BLaER1 (cell line): Measurements from ENCODE around the gene BNIP1.

Experiments used
- H3K27ac ChIP-seq: shearing (Covaris generic); formaldehyde crosslinking; 2 replicates; pipeline ENCODE4 v1.8.1; 2022
- H3K27me3 ChIP-seq: shearing (Covaris generic); formaldehyde crosslinking; 2 replicates; pipeline ENCODE4 v1.8.1; 2022
- H3K36me3 ChIP-seq: shearing (Covaris generic); formaldehyde crosslinking; 2 replicates; pipeline ENCODE4 v1.8.1; 2022
- H3K4me1 ChIP-seq: shearing (Covaris generic); formaldehyde crosslinking; 2 replicates; pipeline ENCODE4 v1.8.1; 2022
- H3K4me2 ChIP-seq: shearing (Covaris generic); formaldehyde crosslinking; 2 replicates; pipeline ENCODE4 v1.8.1; 2022
- H3K4me3 ChIP-seq: shearing (Covaris generic); formaldehyde crosslinking; 2 replicates; pipeline ENCODE4 v1.8.1; 2022
- H3K9ac ChIP-seq: shearing (Covaris generic); formaldehyde crosslinking; 2 replicates; pipeline ENCODE4 v1.8.1; 2022
- H3K9me3 ChIP-seq: shearing (Covaris generic); formaldehyde crosslinking; 2 replicates; pipeline ENCODE4 v1.8.1; 2022
- H4K20me1 ChIP-seq: shearing (Covaris generic); formaldehyde crosslinking; 2 replicates; pipeline ENCODE4 v1.8.1; 2022
- Cebpa-rat ChIP-seq: shearing (Covaris generic); IDR thresholded peaks from 2 replicates; pipeline ENCODE4 v1.8.1; 2022

Gene BNIP1

GRCh38 chr5:173161148-173161547 is 16.8 kb downstream of the BNIP1 start:
- TF ChIP-seq Cebpa-rat = no peak
- no peaks in the 10 kb centered on the region for H4K20me1 ChIP-seq
- no peaks in the 10 kb centered on the region for H3K27me3 ChIP-seq
- H3K4me1 ChIP-seq = 0 out of 2 replicates have a peak, but pooled peaks cover under 1% of the 10 kb centered on the region
- no peak overlapping the region for H3K4me3 ChIP-seq
- no peak overlapping the region for H3K9ac ChIP-seq
- H3K27ac ChIP-seq = no peak overlapping the region
- no peak overlapping the region for H3K4me2 ChIP-seq
- H3K36me3 ChIP-seq = peaks cover 94% of the 10 kb centered on the region
- no peaks in the 10 kb centered on the region for H3K9me3 ChIP-seq

DNA sequence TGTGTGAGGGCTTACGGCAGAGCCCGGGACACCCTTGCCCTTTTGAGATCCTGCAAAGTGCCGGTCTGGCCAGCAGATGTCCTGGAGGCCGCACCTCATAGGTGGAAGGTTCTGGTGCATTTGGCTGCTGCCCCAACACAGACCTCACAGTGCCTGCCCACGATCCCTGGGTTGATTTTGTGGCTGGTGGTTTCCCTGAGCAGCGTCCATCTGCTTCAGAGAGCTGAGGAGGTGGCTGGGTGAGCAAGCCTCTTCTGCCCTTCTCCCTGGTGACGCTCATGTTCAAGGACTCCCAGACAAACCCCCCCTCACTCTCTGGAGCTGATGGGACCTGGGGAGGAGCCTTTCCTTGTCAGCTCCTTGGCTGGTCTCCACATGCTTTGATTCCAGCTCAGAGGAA is 18.9 kb downstream of the BNIP1 start:
- Histone ChIP-seq H3K4me2 (no peak overlapping the region), H3K4me1 (no peaks in the 10 kb centered on the region), H3K27ac (no peak overlapping the region), H4K20me1 (no peaks in the 10 kb centered on the region), H3K4me3 (no peak overlapping the region), H3K27me3 (no peaks in the 10 kb centered on the region), H3K9ac (no peak overlapping the region), H3K36me3 (peaks cover 73% of the 10 kb centered on the region), H3K9me3 (no peaks in the 10 kb centered on the region)
- TF ChIP-seq Cebpa-rat = no peak

DNA sequence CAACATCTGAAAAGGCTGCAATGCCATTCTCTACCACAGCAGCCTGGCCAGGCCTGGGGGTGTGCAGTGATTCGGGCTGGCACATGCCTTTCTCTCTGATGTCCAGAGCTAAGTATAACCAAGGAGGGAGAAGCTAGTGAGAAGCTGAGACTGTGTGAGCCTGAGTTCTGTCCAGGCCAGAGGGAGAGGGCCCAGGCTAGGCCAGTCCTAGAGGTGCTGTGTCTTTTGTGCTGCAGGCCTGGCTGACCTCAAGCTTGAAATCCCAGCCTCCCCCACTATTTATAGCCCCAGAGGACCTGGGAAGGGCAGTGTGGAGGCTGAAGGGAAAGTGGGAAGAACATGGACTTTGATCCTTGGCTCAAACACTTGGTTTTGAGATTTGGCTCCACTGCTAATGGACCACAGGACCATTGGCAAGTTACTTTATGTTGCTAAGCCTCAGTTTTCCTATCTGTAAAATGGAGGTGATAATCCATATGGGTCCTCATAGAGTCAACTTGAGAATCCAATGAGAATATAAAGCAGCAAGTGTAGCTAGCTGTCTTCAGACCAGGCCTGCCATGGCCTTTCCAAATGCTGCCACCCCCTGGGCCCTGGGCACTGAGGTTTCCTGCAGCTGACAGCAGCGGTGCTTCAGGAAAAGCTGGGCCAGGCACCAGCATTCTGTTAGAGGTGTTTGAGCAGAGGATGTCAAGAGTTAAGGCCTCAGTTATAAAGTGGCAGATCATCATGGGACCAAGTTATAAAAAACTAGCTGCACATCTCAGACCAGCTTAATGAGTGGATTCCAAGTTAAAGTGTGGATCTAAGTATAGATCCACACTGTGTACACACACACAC is 21.1 kb downstream of the BNIP1 start:
- Histone ChIP-seq H3K4me2 (no peak overlapping the region), H3K9ac (no peak overlapping the region), H3K36me3 (peaks cover 52% of the 10 kb centered on the region), H3K4me1 (no peaks in the 10 kb centered on the region), H4K20me1 (no peaks in the 10 kb centered on the region), H3K4me3 (no peak overlapping the region), H3K9me3 (no peaks in the 10 kb centered on the region), H3K27me3 (no peaks in the 10 kb centered on the region), H3K27ac (no peak overlapping the region)
- no peak for TF ChIP-seq Cebpa-rat

GRCh38 chr5:173172166-173172565 is 27.8 kb downstream of the BNIP1 start:
- H3K9me3 ChIP-seq = no peaks in the 10 kb centered on the region
- no peak overlapping the region for H3K4me2 ChIP-seq
- H3K4me3 ChIP-seq = no peak overlapping the region
- no peaks in the 10 kb centered on the region for H3K4me1 ChIP-seq
- H4K20me1 ChIP-seq = no peaks in the 10 kb centered on the region
- H3K9ac ChIP-seq = no peak overlapping the region
- no peak for TF ChIP-seq Cebpa-rat
- no peaks in the 10 kb centered on the region for H3K36me3 ChIP-seq
- H3K27me3 ChIP-seq = no peaks in the 10 kb centered on the region
- H3K27ac ChIP-seq = no peak overlapping the region

GRCh38 chr5:173175523-173175922 is 31.2 kb downstream of the BNIP1 start:
- no peak for TF ChIP-seq Cebpa-rat

GRCh38 chr5:173178369-173178910 is 34.1 kb downstream of the BNIP1 start:
- no peaks in the 10 kb centered on the region for H3K27me3 ChIP-seq
- H3K4me1 ChIP-seq = no peaks in the 10 kb centered on the region
- no peak for TF ChIP-seq Cebpa-rat
- peaks cover 5% of the 10 kb centered on the region for H3K9me3 ChIP-seq
- no peaks in the 10 kb centered on the region for H4K20me1 ChIP-seq
- no peaks in the 10 kb centered on the region for H3K36me3 ChIP-seq
- H3K4me3 ChIP-seq = no peak overlapping the region
- no peak overlapping the region for H3K9ac ChIP-seq
- H3K4me2 ChIP-seq = no peak overlapping the region
- H3K27ac ChIP-seq = no peak overlapping the region

More at GRCh38 chr5:173175523-173175922, 31.2 kb downstream of the BNIP1 start:
- Histone ChIP-seq H4K20me1 (no peaks in the 10 kb centered on the region), H3K4me2 (no peak overlapping the region), H3K27ac (no peak overlapping the region), H3K9ac (no peak overlapping the region), H3K9me3 (peaks cover 4% of the 10 kb centered on the region), H3K27me3 (no peaks in the 10 kb centered on the region), H3K4me1 (no peaks in the 10 kb centered on the region), H3K36me3 (no peaks in the 10 kb centered on the region), H3K4me3 (no peak overlapping the region)

DNA sequence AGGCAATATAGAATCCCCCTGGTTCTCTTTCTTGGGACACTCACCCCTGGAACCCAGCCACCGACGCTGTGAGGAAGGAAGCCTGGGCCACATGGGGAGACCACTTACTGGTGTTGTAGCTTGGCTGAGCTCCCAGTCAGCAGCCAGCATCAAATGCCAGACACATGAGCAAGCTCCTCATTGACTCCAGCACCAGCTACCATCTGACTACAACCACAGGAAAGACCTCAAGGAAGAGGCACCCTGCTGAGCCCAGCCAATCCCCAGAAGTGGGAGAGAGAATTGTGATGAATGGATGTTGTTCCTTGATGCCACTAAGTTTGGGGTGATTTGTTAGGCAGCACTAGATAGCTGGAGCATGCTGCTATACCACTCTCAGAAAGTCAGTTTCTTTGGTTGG is 36.0 kb downstream of the BNIP1 start:
- Histone ChIP-seq H3K27ac (no peak overlapping the region), H3K27me3 (no peaks in the 10 kb centered on the region), H3K4me3 (no peak overlapping the region), H3K36me3 (no peaks in the 10 kb centered on the region), H3K4me2 (no peak overlapping the region), H3K9me3 (peaks cover 5% of the 10 kb centered on the region), H4K20me1 (no peaks in the 10 kb centered on the region), H3K9ac (no peak overlapping the region), H3K4me1 (no peaks in the 10 kb centered on the region)
- no peak for TF ChIP-seq Cebpa-rat

GRCh38 chr5:173187054-173187743 is 42.9 kb downstream of the BNIP1 start:
- H3K4me2 ChIP-seq = no peak overlapping the region
- no peaks in the 10 kb centered on the region for H3K9me3 ChIP-seq
- H3K36me3 ChIP-seq = no peaks in the 10 kb centered on the region
- H3K9ac ChIP-seq = no peak overlapping the region
- TF ChIP-seq Cebpa-rat = no peak
- H3K4me3 ChIP-seq = no peak overlapping the region
- no peaks in the 10 kb centered on the region for H3K4me1 ChIP-seq
- no peaks in the 10 kb centered on the region for H4K20me1 ChIP-seq
- no peaks in the 10 kb centered on the region for H3K27me3 ChIP-seq
- H3K27ac ChIP-seq = no peak overlapping the region

DNA sequence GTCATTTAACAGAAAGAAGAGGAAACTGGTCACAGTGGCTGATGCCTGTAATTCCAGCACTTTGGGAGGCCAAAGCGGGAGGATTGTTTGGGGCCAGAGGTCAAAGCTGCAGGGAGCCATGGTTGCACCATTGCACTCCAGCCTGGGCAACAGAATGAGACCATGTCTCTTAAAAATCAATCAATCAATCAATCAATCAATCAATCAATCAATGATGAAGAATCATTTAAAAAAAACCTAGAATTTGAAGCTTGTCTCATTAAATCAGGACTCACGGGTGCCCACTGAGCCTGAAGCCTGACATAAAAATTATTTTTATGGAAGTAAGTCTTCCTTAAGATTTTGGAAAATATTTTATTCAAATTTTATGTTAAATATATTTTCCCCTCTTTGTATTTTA is 43.9 kb downstream of the BNIP1 start:
- Histone ChIP-seq H3K27ac (no peak overlapping the region), H3K27me3 (no peaks in the 10 kb centered on the region), H3K9ac (no peak overlapping the region), H4K20me1 (no peaks in the 10 kb centered on the region), H3K4me3 (no peak overlapping the region), H3K9me3 (no peaks in the 10 kb centered on the region), H3K36me3 (no peaks in the 10 kb centered on the region), H3K4me1 (no peaks in the 10 kb centered on the region), H3K4me2 (no peak overlapping the region)
- TF ChIP-seq Cebpa-rat = no peak

DNA sequence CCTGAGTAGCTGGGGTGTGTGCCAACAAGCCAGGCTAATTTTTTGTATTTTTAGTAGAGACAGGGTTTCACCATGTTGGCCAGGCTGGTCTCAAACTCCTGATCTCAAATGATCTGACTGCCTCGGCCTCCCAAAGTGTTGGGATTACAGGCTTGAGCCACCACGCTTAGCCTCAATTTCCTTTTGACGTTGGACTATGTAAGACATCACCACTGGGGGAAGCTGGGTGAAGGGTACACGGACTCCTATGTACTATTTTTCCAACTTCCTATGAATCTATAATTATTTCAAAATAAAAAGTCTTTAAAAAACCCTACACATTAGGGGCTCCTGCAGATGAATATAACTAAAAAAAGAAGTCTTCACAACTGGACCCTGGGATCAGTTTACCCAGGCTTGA is 46.7 kb downstream of the BNIP1 start:
- no peak overlapping the region for H3K4me3 ChIP-seq
- H3K4me1 ChIP-seq = no peaks in the 10 kb centered on the region
- no peaks in the 10 kb centered on the region for H3K36me3 ChIP-seq
- no peak overlapping the region for H3K4me2 ChIP-seq
- H3K9me3 ChIP-seq = no peaks in the 10 kb centered on the region
- no peaks in the 10 kb centered on the region for H4K20me1 ChIP-seq
- no peak overlapping the region for H3K27ac ChIP-seq
- no peak for TF ChIP-seq Cebpa-rat
- H3K9ac ChIP-seq = no peak overlapping the region
- no peaks in the 10 kb centered on the region for H3K27me3 ChIP-seq
